ENCODE measurements around the gene ANXA8. TPM values are rescaled to one million over a fixed set of nuclear protein-coding genes. Genes with fewer than 3 reads are reported as not detected.
"Not testable (repeated sequence)": the region's sequence is repeated elsewhere in the genome, so short reads cannot be mapped to it uniquely, and the experiment has no call there.

ANXA8 gene, protein sequence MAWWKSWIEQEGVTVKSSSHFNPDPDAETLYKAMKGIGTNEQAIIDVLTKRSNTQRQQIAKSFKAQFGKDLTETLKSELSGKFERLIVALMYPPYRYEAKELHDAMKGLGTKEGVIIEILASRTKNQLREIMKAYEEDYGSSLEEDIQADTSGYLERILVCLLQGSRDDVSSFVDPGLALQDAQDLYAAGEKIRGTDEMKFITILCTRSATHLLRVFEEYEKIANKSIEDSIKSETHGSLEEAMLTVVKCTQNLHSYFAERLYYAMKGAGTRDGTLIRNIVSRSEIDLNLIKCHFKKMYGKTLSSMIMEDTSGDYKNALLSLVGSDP
- total RNA-seq (10 to 100 TPM in 1 of 7 donors, 1 to 10 TPM in 4, under 1 TPM in 2; 0.63 to 20.2 (median 1.6) TPM), polyA plus RNA-seq (1 to 10 TPM; 1.2 to 3.0 TPM)
- long read RNA-seq, donor 1, partial matches to known transcripts, result 1 of 2 reads
- long read RNA-seq, donor 1, other reads (novel, unspliced or antisense), result 0 of 2 reads
- long read RNA-seq, donor 2, result 0 reads
- long read RNA-seq, donor 3, result 0 reads

GRCh38 chr10:47483923-47484322 lies at the start of gene ANXA8:
Gene ANXA8, minus strand, starts transcription at chr10:47484115. Its CDS starts 182 bp downstream, at chr10:47483933.
- 88 to 93% (median 89%) methylated on average over 8 to 9 of the region's 11 CpGs for WGBS, 3 donors
- H3K36me3 ChIP-seq; H3K4me3 ChIP-seq; H3K27ac ChIP-seq; H3K4me1 ChIP-seq (ENCODE audit: insufficient read depth); H3K9me3 ChIP-seq; DNase-seq; H3K27me3 ChIP-seq; intact Hi-C loops (cut with DNase I): not testable (repeated sequence)

- H3K4me1 ChIP-seq (ENCODE audit: insufficient read depth); DNase-seq; H3K36me3 ChIP-seq; H3K9me3 ChIP-seq; intact Hi-C loops (cut with DNase I); H3K27ac ChIP-seq; H3K4me3 ChIP-seq; H3K27me3 ChIP-seq: not testable (repeated sequence)
- WGBS, 3 donors, result no CpG with 5 or more reads among the region's 20 CpGs
These were observed 39.6 kb upstream of the ANXA8 start, which contains the start of gene AGAP9 for GRCh38 chr10:47523475-47523874. Gene AGAP9, minus strand, starts transcription at chr10:47523638. Its CDS starts 112 bp downstream, at chr10:47523526.

- H3K27ac ChIP-seq; H3K4me3 ChIP-seq; H3K4me1 ChIP-seq (ENCODE audit: insufficient read depth); intact Hi-C loops (cut with DNase I); H3K27me3 ChIP-seq; H3K36me3 ChIP-seq; H3K9me3 ChIP-seq; DNase-seq: not testable (repeated sequence)
- 74 to 90% (median 86%) methylated on average over 5 to 7 of the region's 9 CpGs for WGBS, 3 donors
These were observed 18.4 kb upstream of the ANXA8 start for GRCh38 chr10:47502313-47502712.

DNA sequence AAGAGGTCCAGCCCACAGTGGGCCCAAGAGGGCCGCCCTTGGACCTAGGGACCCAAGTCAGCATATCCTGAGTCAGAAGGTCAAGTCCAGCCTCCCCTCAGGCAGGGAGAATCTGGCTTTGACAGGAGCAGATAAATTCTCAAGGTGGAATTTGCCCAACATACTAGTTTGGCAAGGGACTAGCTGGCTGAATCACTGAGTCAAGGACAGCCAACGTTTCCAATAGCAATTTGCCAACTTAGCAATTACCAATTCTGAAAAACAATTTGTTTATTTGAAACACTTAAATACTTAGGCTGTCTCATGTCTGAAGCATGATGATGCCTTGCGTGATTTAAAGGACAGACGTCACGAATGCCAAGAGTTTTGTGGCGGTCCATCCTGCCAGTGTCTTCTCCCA lies 10.3 kb upstream of the ANXA8 start:
- H3K36me3 ChIP-seq; H3K9me3 ChIP-seq; H3K27ac ChIP-seq; H3K4me1 ChIP-seq (ENCODE audit: insufficient read depth); H3K27me3 ChIP-seq; intact Hi-C loops (cut with DNase I); DNase-seq; H3K4me3 ChIP-seq: not testable (repeated sequence)
- 20% methylated on average over 1 of the region's 6 CpGs; no CpG with 5 or more reads in 2 of the 3 donors for WGBS, 3 donors

- WGBS, 3 donors, result 94% methylated on average over 4 of the region's 9 CpGs; no CpG with 5 or more reads in 2 of the 3 donors
- H3K27ac ChIP-seq; intact Hi-C loops (cut with DNase I); H3K9me3 ChIP-seq; H3K4me3 ChIP-seq; H3K4me1 ChIP-seq (ENCODE audit: insufficient read depth); H3K36me3 ChIP-seq; DNase-seq; H3K27me3 ChIP-seq: not testable (repeated sequence)
These were observed 7.7 kb upstream of the ANXA8 start, which contains the start of gene FAM25G for GRCh38 chr10:47491600-47491999. Gene FAM25G, minus strand, starts transcription at chr10:47491700. Its CDS starts 26 bp downstream, at chr10:47491674.

DNA sequence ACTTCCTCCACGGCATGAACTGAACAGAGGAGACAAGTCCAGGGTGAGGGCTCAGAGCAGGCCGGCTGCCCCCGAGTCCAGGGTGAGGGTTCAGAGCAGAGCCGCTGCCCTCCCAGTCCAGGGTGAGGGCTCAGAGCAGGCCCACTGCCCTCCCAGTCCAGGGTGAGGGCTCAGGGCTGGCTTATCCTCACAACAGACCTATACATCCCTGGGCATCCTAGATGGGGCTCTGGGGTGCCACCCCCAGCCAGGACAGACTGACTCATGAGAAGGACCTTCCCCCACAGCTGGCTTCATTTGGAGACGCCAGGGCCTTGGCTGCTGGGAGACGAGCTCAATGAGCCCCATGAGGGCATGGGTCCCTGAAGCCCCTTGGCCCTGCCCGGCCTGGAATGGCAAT lies 5.7 kb upstream of the ANXA8 start:
- H3K4me1 ChIP-seq (ENCODE audit: insufficient read depth); H3K27ac ChIP-seq; H3K36me3 ChIP-seq; intact Hi-C loops (cut with DNase I); DNase-seq; H3K9me3 ChIP-seq; H3K4me3 ChIP-seq; H3K27me3 ChIP-seq: not testable (repeated sequence)
- 89% methylated on average over 2 of the region's 7 CpGs; no CpG with 5 or more reads in 2 of the 3 donors for WGBS, 3 donors

- H3K9me3 ChIP-seq; H3K36me3 ChIP-seq; DNase-seq; H3K4me3 ChIP-seq; H3K4me1 ChIP-seq (ENCODE audit: insufficient read depth); intact Hi-C loops (cut with DNase I); H3K27me3 ChIP-seq; H3K27ac ChIP-seq: not testable (repeated sequence)
- WGBS, 3 donors, result 44 to 100% (median 57%) methylated on average over 1 to 3 of the region's 4 CpGs
These were observed 2.0 kb upstream of the ANXA8 start for GRCh38 chr10:47485943-47486342.

GRCh38 chr10:47484786-47485185 lies 871 bp upstream of the ANXA8 start:
- H3K27ac ChIP-seq; H3K27me3 ChIP-seq; H3K4me3 ChIP-seq; H3K4me1 ChIP-seq (ENCODE audit: insufficient read depth); intact Hi-C loops (cut with DNase I); H3K9me3 ChIP-seq; H3K36me3 ChIP-seq; DNase-seq: not testable (repeated sequence)
- 89 to 100% (median 94%) methylated on average over 1 to 11 of the region's 11 CpGs for WGBS, 3 donors

DNA sequence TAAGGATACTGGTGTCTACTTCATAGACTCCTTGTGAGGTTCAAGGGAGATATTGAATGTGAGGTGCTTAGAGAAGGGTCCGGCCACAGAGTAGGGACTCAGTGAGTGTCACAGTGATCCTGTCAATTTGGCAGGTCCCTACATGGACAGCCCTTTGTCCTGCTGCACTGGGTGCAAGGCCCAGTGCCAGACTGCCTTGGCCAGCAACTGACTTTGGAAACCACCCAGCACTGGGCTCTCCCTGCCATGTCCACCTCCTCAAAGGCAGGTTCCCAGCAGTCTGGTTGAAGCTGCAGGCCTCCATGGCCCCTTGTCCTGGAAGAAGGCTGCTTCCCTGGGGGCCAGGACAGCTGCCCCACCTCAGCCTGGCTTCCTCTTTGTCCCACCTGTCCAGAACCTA lies 1.5 kb downstream of the ANXA8 start:
- H3K4me1 ChIP-seq (ENCODE audit: insufficient read depth); H3K9me3 ChIP-seq; H3K27me3 ChIP-seq; H3K36me3 ChIP-seq; intact Hi-C loops (cut with DNase I); H3K4me3 ChIP-seq; DNase-seq; H3K27ac ChIP-seq: not testable (repeated sequence)
- no CpG with 5 or more reads among the region's 1 CpG for WGBS, 3 donors

GRCh38 chr10:47481768-47482181 lies 2.1 kb downstream of the ANXA8 start:
- intact Hi-C loops (cut with DNase I); DNase-seq; H3K4me3 ChIP-seq; H3K9me3 ChIP-seq; H3K27ac ChIP-seq; H3K27me3 ChIP-seq; H3K4me1 ChIP-seq (ENCODE audit: insufficient read depth); H3K36me3 ChIP-seq: not testable (repeated sequence)
- WGBS, 3 donors, result 93 to 100% methylated on average over 3 to 5 of the region's 6 CpGs; no CpG with 5 or more reads in 1 of the 3 donors

DNA sequence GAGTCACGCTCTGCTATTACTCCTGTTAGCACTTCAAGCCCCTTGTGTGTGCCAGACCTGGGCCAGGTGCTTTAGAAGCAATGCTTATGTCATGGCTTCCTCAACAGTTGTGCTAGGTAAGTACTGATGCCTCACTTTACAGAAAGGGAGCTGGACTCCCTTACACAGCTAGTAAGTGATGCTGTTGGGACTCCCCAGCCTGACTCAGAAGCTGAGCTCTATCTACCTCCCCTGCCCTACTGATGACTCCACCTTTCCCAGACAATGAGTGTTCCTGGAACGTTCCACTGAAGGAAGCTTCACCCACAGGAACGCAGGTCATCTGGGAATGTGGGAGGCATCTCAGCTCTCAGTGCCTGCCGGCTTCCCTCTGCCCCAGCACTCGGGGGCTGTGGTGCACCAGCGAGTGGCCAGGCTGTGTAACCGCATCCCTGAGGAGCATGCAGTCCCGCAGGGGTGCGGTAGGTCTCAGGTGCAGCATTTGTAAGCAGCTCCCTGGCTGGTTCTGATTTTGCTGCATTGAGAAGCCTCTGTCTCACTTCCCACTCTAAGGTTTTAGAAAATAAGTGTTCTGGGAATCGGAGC lies 2.6 kb downstream of the ANXA8 start:
- intact Hi-C loops (cut with DNase I); H3K4me3 ChIP-seq; H3K4me1 ChIP-seq (ENCODE audit: insufficient read depth); H3K27me3 ChIP-seq; H3K9me3 ChIP-seq; H3K27ac ChIP-seq; DNase-seq; H3K36me3 ChIP-seq: not testable (repeated sequence)
- 38 to 65% methylated on average over 4 to 8 of the region's 10 CpGs; no CpG with 5 or more reads in 1 of the 3 donors for WGBS, 3 donors

GRCh38 chr10:47480133-47480532 lies 3.8 kb downstream of the ANXA8 start:
- intact Hi-C loops (cut with DNase I); H3K36me3 ChIP-seq; DNase-seq; H3K9me3 ChIP-seq; H3K4me1 ChIP-seq (ENCODE audit: insufficient read depth); H3K4me3 ChIP-seq; H3K27me3 ChIP-seq; H3K27ac ChIP-seq: not testable (repeated sequence)
- no CpG with 5 or more reads among the region's 3 CpGs for WGBS, 3 donors

Data from ovary (tissue), 10 donors.